HEK293 (cell line): Measurements from ENCODE around the gene TRIM2.

Experiments used
- GLI4 ChIP-seq: fragments of 450-650 bp; formaldehyde crosslinking; IDR thresholded peaks from 2 replicates; pipeline ENCODE4 v1.5.1; 2016; ENCODE audit warnings: missing biosample characterization, missing genetic modification characterization
- HOXA7 ChIP-seq: sonication (generic); formaldehyde crosslinking; IDR thresholded peaks from 2 replicates; pipeline ENCODE4 v1.8.1; 2022; ENCODE audit warnings: missing genetic modification reagents, borderline replicate concordance
- KLF9 ChIP-seq: fragments of 450-650 bp; formaldehyde crosslinking; IDR thresholded peaks from 2 replicates; pipeline ENCODE4 v1.5.1; 2016; ENCODE audit warnings: missing biosample characterization, missing genetic modification characterization, low read depth
- ZNF140 ChIP-seq: fragments of 450-650 bp; formaldehyde crosslinking; IDR thresholded peaks from 2 replicates; pipeline ENCODE4 v1.5.1; 2016; ENCODE audit warnings: missing biosample characterization, missing genetic modification characterization
- ZNF530 ChIP-seq: fragments of 450-650 bp; formaldehyde crosslinking; IDR thresholded peaks from 2 replicates; pipeline ENCODE4 v1.5.1; 2016; ENCODE audit warnings: low read depth, missing biosample characterization, missing genetic modification characterization
- ZNF747 ChIP-seq: fragments of 450-650 bp; formaldehyde crosslinking; IDR thresholded peaks from 2 replicates; pipeline ENCODE4 v1.5.1; 2016; ENCODE audit warnings: missing biosample characterization, missing genetic modification characterization
- ZNF792 ChIP-seq: fragments of 450-650 bp; formaldehyde crosslinking; IDR thresholded peaks from 2 replicates; pipeline ENCODE4 v1.5.1; 2016; ENCODE audit warnings: missing biosample characterization, missing genetic modification characterization
- TF ChIP-seq, protein P1 (sequence below): fragments of 450-650 bp; formaldehyde crosslinking; IDR thresholded peaks from 2 replicates; pipeline ENCODE4 v1.5.1; 2016; ENCODE audit warnings: missing biosample characterization, missing genetic modification characterization
- TF ChIP-seq, protein P2 (sequence below): fragments of 450-650 bp; formaldehyde crosslinking; IDR thresholded peaks from 2 replicates; pipeline ENCODE4 v1.5.1; 2016; ENCODE audit warnings: missing biosample characterization, missing genetic modification characterization
- TF ChIP-seq, protein P3 (sequence below): sonication (generic); formaldehyde crosslinking; IDR thresholded peaks from 2 replicates; pipeline ENCODE4 v1.8.1; 2022; ENCODE audit warnings: mild to moderate bottlenecking, moderate library complexity, missing genetic modification reagents
- TF ChIP-seq, protein P4 (sequence below): fragments of 450-650 bp; formaldehyde crosslinking; IDR thresholded peaks from 2 replicates; pipeline ENCODE4 v1.5.1; 2016; ENCODE audit warnings: missing biosample characterization, missing genetic modification characterization
- TF ChIP-seq, protein P5 (sequence below): fragments of 450-650 bp; IDR thresholded peaks from 2 replicates; pipeline ENCODE4 v1.5.1; 2018; ENCODE audit warnings: missing biosample characterization, missing genetic modification characterization
- TF ChIP-seq, protein P6 (sequence below): fragments of 450-650 bp; formaldehyde crosslinking; IDR thresholded peaks from 2 replicates; pipeline ENCODE4 v1.5.1; 2016; ENCODE audit warnings: missing biosample characterization, missing genetic modification characterization, borderline replicate concordance

DNA sequence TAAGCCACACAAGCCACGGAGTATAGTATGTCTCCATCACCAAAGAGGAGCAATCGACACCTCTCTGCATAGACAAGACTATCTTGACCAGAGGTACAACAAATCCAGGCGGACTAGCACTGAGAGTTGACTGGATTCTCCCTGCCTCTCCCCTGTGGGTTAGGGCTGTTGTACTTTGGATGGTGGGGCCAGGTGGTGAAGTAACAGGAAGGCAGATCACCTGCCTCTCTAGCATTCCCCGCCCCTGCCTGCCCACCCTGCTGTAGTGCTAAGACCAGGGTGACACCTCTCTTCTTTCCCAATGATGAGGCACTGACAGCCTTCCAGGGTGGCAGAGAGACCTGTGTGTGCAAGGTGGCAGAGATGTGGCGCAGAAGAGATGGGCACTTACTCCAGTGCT is 47.5 kb upstream of the TRIM2 start:
- TF ChIP-seq GLI4 (no peak), KLF9 (no peak), HOXA7 (no peak), ZNF792 (tag by site-specific recombination) (no peak), ZNF747 (tag by site-specific recombination) (no peak), ZNF140 (no peak), ZNF530 (tag by site-specific recombination) (no peak)
- TF ChIP-seq, protein P1, sequence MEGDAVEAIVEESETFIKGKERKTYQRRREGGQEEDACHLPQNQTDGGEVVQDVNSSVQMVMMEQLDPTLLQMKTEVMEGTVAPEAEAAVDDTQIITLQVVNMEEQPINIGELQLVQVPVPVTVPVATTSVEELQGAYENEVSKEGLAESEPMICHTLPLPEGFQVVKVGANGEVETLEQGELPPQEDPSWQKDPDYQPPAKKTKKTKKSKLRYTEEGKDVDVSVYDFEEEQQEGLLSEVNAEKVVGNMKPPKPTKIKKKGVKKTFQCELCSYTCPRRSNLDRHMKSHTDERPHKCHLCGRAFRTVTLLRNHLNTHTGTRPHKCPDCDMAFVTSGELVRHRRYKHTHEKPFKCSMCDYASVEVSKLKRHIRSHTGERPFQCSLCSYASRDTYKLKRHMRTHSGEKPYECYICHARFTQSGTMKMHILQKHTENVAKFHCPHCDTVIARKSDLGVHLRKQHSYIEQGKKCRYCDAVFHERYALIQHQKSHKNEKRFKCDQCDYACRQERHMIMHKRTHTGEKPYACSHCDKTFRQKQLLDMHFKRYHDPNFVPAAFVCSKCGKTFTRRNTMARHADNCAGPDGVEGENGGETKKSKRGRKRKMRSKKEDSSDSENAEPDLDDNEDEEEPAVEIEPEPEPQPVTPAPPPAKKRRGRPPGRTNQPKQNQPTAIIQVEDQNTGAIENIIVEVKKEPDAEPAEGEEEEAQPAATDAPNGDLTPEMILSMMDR (tag by site-specific recombination), result no peak
- TF ChIP-seq, protein P2, sequence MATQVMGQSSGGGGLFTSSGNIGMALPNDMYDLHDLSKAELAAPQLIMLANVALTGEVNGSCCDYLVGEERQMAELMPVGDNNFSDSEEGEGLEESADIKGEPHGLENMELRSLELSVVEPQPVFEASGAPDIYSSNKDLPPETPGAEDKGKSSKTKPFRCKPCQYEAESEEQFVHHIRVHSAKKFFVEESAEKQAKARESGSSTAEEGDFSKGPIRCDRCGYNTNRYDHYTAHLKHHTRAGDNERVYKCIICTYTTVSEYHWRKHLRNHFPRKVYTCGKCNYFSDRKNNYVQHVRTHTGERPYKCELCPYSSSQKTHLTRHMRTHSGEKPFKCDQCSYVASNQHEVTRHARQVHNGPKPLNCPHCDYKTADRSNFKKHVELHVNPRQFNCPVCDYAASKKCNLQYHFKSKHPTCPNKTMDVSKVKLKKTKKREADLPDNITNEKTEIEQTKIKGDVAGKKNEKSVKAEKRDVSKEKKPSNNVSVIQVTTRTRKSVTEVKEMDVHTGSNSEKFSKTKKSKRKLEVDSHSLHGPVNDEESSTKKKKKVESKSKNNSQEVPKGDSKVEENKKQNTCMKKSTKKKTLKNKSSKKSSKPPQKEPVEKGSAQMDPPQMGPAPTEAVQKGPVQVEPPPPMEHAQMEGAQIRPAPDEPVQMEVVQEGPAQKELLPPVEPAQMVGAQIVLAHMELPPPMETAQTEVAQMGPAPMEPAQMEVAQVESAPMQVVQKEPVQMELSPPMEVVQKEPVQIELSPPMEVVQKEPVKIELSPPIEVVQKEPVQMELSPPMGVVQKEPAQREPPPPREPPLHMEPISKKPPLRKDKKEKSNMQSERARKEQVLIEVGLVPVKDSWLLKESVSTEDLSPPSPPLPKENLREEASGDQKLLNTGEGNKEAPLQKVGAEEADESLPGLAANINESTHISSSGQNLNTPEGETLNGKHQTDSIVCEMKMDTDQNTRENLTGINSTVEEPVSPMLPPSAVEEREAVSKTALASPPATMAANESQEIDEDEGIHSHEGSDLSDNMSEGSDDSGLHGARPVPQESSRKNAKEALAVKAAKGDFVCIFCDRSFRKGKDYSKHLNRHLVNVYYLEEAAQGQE (tag by site-specific recombination), result no peak
- TF ChIP-seq, protein P3, sequence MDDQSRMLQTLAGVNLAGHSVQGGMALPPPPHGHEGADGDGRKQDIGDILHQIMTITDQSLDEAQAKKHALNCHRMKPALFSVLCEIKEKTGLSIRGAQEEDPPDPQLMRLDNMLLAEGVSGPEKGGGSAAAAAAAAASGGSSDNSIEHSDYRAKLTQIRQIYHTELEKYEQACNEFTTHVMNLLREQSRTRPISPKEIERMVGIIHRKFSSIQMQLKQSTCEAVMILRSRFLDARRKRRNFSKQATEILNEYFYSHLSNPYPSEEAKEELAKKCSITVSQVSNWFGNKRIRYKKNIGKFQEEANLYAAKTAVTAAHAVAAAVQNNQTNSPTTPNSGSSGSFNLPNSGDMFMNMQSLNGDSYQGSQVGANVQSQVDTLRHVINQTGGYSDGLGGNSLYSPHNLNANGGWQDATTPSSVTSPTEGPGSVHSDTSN, result no peak
- TF ChIP-seq, protein P4, sequence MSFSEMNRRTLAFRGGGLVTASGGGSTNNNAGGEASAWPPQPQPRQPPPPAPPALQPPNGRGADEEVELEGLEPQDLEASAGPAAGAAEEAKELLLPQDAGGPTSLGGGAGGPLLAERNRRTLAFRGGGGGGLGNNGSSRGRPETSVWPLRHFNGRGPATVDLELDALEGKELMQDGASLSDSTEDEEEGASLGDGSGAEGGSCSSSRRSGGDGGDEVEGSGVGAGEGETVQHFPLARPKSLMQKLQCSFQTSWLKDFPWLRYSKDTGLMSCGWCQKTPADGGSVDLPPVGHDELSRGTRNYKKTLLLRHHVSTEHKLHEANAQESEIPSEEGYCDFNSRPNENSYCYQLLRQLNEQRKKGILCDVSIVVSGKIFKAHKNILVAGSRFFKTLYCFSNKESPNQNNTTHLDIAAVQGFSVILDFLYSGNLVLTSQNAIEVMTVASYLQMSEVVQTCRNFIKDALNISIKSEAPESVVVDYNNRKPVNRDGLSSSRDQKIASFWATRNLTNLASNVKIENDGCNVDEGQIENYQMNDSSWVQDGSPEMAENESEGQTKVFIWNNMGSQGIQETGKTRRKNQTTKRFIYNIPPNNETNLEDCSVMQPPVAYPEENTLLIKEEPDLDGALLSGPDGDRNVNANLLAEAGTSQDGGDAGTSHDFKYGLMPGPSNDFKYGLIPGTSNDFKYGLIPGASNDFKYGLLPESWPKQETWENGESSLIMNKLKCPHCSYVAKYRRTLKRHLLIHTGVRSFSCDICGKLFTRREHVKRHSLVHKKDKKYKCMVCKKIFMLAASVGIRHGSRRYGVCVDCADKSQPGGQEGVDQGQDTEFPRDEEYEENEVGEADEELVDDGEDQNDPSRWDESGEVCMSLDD (tag by site-specific recombination), result no peak
- TF ChIP-seq, protein P5, sequence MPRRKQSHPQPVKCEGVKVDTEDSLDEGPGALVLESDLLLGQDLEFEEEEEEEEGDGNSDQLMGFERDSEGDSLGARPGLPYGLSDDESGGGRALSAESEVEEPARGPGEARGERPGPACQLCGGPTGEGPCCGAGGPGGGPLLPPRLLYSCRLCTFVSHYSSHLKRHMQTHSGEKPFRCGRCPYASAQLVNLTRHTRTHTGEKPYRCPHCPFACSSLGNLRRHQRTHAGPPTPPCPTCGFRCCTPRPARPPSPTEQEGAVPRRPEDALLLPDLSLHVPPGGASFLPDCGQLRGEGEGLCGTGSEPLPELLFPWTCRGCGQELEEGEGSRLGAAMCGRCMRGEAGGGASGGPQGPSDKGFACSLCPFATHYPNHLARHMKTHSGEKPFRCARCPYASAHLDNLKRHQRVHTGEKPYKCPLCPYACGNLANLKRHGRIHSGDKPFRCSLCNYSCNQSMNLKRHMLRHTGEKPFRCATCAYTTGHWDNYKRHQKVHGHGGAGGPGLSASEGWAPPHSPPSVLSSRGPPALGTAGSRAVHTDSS, result no peak
- TF ChIP-seq, protein P6, sequence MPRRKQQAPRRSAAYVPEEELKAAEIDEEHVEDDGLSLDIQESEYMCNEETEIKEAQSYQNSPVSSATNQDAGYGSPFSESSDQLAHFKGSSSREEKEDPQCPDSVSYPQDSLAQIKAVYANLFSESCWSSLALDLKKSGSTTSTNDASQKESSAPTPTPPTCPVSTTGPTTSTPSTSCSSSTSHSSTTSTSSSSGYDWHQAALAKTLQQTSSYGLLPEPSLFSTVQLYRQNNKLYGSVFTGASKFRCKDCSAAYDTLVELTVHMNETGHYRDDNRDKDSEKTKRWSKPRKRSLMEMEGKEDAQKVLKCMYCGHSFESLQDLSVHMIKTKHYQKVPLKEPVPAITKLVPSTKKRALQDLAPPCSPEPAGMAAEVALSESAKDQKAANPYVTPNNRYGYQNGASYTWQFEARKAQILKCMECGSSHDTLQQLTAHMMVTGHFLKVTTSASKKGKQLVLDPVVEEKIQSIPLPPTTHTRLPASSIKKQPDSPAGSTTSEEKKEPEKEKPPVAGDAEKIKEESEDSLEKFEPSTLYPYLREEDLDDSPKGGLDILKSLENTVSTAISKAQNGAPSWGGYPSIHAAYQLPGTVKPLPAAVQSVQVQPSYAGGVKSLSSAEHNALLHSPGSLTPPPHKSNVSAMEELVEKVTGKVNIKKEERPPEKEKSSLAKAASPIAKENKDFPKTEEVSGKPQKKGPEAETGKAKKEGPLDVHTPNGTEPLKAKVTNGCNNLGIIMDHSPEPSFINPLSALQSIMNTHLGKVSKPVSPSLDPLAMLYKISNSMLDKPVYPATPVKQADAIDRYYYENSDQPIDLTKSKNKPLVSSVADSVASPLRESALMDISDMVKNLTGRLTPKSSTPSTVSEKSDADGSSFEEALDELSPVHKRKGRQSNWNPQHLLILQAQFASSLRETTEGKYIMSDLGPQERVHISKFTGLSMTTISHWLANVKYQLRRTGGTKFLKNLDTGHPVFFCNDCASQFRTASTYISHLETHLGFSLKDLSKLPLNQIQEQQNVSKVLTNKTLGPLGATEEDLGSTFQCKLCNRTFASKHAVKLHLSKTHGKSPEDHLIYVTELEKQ (tag by site-specific recombination), result no peak
